Gastrocnemius medialis (tissue), 4 donors: Measurements from ENCODE around the gene LONP2.
"Not testable (repeated sequence)": the region's sequence is repeated elsewhere in the genome, so short reads cannot be mapped to it uniquely, and the experiment has no call there.

Source experiments
- POLR2A ChIP-seq, 2 donors: fragments of 450-650 bp; IDR thresholded peaks; one replicate each; pipeline ENCODE4 v1.6.1; 2017; ENCODE audit warnings: antibody characterized with exemption in 2 of 2, mild to moderate bottlenecking in 2 of 2, moderate library complexity in 2 of 2
- TF ChIP-seq, protein P1 (sequence below), 5 experiments: fragments of 450-650 bp in 3 of 5; fragments of 200-600 bp in 2 of 5; sonication (generic) in 2 of 5; IDR thresholded peaks in 4 of 5; conservative IDR thresholded peaks in 1 of 5; 1 replicate in 4 of 5; 2 replicates in 1 of 5; pipeline ENCODE4 v1.5.1; 2016 to 2019; ENCODE audit warnings: antibody characterized with exemption in 5 of 5, mild to moderate bottlenecking in 3 of 5, moderate library complexity in 3 of 5

DNA sequence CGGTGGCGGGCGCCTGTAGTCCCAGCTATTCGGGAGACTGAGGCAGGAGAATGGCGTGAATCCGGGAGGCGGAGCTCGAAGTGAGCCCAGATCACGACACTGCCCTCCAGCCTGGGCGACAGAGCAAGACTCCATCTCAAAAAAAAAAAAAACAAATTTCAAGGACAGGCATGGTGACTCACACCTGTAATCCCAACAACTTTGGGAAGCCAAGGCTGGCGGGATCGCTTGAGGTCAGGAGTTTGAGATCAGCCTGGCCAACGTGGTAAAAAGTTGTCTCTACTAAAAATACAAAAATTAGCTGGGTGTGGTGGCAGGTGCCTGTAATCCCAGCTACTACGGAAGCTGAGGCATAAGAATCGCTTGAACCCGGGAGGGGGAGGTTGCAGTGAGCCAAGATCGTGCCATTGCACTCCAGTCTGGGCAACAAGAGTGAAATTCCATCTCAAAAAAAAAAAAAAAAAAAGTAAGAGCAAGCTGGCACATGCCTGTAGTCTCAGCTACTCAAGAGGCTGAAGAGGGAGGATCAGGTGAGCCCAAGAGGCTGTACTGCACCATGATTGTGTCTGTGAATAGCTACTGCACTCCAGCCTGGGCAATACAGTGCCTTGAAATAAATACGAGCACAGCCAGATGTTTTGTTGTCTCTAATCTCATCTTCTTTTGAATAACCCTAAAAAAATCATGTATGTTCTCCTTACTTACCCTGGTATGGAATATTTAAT lies 126.7 kb downstream of the LONP2 start:
- TF ChIP-seq, protein P1, sequence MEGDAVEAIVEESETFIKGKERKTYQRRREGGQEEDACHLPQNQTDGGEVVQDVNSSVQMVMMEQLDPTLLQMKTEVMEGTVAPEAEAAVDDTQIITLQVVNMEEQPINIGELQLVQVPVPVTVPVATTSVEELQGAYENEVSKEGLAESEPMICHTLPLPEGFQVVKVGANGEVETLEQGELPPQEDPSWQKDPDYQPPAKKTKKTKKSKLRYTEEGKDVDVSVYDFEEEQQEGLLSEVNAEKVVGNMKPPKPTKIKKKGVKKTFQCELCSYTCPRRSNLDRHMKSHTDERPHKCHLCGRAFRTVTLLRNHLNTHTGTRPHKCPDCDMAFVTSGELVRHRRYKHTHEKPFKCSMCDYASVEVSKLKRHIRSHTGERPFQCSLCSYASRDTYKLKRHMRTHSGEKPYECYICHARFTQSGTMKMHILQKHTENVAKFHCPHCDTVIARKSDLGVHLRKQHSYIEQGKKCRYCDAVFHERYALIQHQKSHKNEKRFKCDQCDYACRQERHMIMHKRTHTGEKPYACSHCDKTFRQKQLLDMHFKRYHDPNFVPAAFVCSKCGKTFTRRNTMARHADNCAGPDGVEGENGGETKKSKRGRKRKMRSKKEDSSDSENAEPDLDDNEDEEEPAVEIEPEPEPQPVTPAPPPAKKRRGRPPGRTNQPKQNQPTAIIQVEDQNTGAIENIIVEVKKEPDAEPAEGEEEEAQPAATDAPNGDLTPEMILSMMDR (IDR thresholded peaks at IDR 0.05 in 4 of 5, conservative IDR thresholded peaks at IDR 0.05 in 1 of 5), result not testable (repeated sequence)
- not testable (repeated sequence) for TF ChIP-seq POLR2A (IDR thresholded peaks at IDR 0.05)
